ENCODE measurements around the gene TNS1. TPM values are rescaled to one million over a fixed set of nuclear protein-coding genes. Genes with fewer than 3 reads are reported as not detected.

Gene TNS1
- total RNA-seq, 2 experiments from 2014 or later = 0.92 to 0.97 TPM

GRCh38 chr2:217979151-217979811 lies 23.5 kb downstream of the TNS1 start:
- POLR2A ChIA-PET = no interaction called here
- H3K9me3 Mint-ChIP-seq = no peaks in the 10 kb centered on the region
- CTCF ChIA-PET = no interaction called here
- H3K4me1 Mint-ChIP-seq (ENCODE audit: low read depth) = no peaks in the 10 kb centered on the region
- no peak for DNase-seq
- peaks cover 3% of the 10 kb centered on the region for H3K27me3 Mint-ChIP-seq
- no peaks in the 10 kb centered on the region for H3K36me3 Mint-ChIP-seq
- intact Hi-C loops (cut with micrococcal nuclease) = no loop called here
- no peak overlapping the region for H3K4me3 Mint-ChIP-seq
- no peak overlapping the region for H3K27ac Mint-ChIP-seq

- ChIA-PET POLR2A (no interaction called here), CTCF (no interaction called here)
- no peak overlapping the region for H3K4me3 Mint-ChIP-seq
- intact Hi-C loops (cut with micrococcal nuclease) = no loop called here
- H3K36me3 Mint-ChIP-seq = no peaks in the 10 kb centered on the region
- DNase-seq = no peak
- H3K4me1 Mint-ChIP-seq (ENCODE audit: low read depth) = no peaks in the 10 kb centered on the region
- H3K27ac Mint-ChIP-seq = no peak overlapping the region
- H3K9me3 Mint-ChIP-seq = no peaks in the 10 kb centered on the region
- peaks cover 3% of the 10 kb centered on the region for H3K27me3 Mint-ChIP-seq
Observed at GRCh38 chr2:217978536-217979150, 24.2 kb downstream of the TNS1 start.

DNA sequence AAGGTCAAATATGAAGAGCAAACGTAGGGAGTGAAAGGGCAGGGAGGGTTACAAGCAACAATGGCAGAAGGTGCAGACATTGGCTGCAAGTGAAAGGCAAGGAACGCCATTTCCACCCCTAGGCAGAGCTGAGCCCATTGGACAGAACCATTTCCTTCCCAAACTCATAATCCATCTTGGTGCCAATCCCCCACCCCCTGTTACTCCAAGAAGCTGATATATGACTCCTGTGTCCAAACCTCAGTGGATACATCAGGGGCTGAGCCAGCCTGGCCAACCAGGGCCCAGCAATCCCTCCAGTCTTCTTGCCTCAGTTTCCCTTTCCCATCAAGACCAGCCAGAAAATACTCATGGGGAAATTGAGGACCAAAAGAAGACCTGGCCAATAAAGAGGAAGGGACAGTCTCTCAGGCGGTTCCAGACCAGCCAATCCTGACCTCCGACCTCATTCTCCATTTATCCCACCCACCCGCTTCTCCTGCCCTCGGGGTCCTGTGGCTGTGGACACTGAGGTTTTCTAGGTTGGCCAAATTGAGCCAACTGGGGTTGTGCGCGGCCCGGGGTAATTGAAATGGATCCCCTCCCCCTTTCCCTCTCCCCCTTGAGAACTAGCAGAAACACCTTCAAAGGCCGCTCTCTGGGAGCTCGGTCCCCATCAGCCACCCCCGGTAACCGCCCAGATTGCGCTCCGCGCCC lies 24.8 kb downstream of the TNS1 start:
- H3K27me3 Mint-ChIP-seq = peaks cover 5% of the 10 kb centered on the region
- no peak for DNase-seq
- no peak overlapping the region for H3K4me3 Mint-ChIP-seq
- H3K36me3 Mint-ChIP-seq = no peaks in the 10 kb centered on the region
- ChIA-PET POLR2A (no interaction called here), CTCF (no interaction called here)
- no peak overlapping the region for H3K27ac Mint-ChIP-seq
- H3K4me1 Mint-ChIP-seq (ENCODE audit: low read depth) = no peaks in the 10 kb centered on the region
- no peaks in the 10 kb centered on the region for H3K9me3 Mint-ChIP-seq
- intact Hi-C loops (cut with micrococcal nuclease) = no loop called here

- intact Hi-C loops (cut with micrococcal nuclease) = no loop called here
- peaks cover 5% of the 10 kb centered on the region for H3K27me3 Mint-ChIP-seq
Observed at GRCh38 chr2:217976301-217976700, 26.5 kb downstream of the TNS1 start.

DNA sequence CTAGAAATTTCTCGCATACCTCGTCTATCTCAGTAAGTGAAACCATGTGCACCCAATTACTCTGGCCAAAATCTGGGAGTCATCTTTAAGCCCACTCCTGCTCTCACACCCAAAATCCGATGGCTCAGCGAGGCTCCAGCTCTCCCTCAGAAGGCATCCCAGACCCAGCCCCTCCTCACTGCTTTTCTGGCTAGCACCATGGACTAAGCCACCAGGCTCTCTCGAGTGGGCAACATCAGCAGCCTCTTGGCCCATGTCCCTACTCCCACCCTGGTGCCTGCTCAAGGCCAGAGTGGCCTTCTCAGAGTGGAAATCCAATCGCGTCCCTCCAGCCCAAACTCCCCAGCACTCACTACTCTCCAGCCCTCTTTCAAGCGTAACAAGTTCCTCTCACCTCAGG lies 27.2 kb downstream of the TNS1 start:
- POLR2A ChIA-PET = no interaction called here
- Mint-ChIP-seq H3K27ac (no peak overlapping the region), H3K4me3 (no peak overlapping the region), H3K27me3 (peaks cover 5% of the 10 kb centered on the region), H3K4me1 (ENCODE audit: low read depth) (no peaks in the 10 kb centered on the region), H3K9me3 (no peaks in the 10 kb centered on the region), H3K36me3 (no peaks in the 10 kb centered on the region)
- intact Hi-C loops (cut with micrococcal nuclease) = no loop called here
- CTCF ChIA-PET = interaction anchor here (1.8 kb wide), 1 partner anchor 18 kb away, joined by 6 read pairs; no protein-coding TSS in a partner anchor
- DNase-seq = no peak

More at GRCh38 chr2:217976301-217976700, 26.5 kb downstream of the TNS1 start:
- CTCF ChIA-PET = interaction anchor here (1.8 kb wide), 1 partner anchor 17 kb away, joined by 6 read pairs; no protein-coding TSS in a partner anchor
- POLR2A ChIA-PET = no interaction called here
- H3K4me1 Mint-ChIP-seq (ENCODE audit: low read depth) = no peaks in the 10 kb centered on the region
- H3K9me3 Mint-ChIP-seq = no peaks in the 10 kb centered on the region
- H3K27ac Mint-ChIP-seq = no peak overlapping the region
- no peaks in the 10 kb centered on the region for H3K36me3 Mint-ChIP-seq
- no peak overlapping the region for H3K4me3 Mint-ChIP-seq
- DNase-seq = no peak

GRCh38 chr2:217974389-217975005 lies 28.3 kb downstream of the TNS1 start:
- intact Hi-C loops (cut with micrococcal nuclease) = no loop called here
- ChIA-PET POLR2A (no interaction called here), CTCF (interaction anchor here (1.8 kb wide), 1 partner anchor 19 kb away, joined by 6 read pairs; no protein-coding TSS in a partner anchor)
- Mint-ChIP-seq H3K4me1 (ENCODE audit: low read depth) (no peaks in the 10 kb centered on the region), H3K36me3 (no peaks in the 10 kb centered on the region), H3K27ac (no peak overlapping the region), H3K9me3 (peaks cover 3% of the 10 kb centered on the region), H3K27me3 (peaks cover 11% of the 10 kb centered on the region), H3K4me3 (no peak overlapping the region)
- no peak for DNase-seq

DNA sequence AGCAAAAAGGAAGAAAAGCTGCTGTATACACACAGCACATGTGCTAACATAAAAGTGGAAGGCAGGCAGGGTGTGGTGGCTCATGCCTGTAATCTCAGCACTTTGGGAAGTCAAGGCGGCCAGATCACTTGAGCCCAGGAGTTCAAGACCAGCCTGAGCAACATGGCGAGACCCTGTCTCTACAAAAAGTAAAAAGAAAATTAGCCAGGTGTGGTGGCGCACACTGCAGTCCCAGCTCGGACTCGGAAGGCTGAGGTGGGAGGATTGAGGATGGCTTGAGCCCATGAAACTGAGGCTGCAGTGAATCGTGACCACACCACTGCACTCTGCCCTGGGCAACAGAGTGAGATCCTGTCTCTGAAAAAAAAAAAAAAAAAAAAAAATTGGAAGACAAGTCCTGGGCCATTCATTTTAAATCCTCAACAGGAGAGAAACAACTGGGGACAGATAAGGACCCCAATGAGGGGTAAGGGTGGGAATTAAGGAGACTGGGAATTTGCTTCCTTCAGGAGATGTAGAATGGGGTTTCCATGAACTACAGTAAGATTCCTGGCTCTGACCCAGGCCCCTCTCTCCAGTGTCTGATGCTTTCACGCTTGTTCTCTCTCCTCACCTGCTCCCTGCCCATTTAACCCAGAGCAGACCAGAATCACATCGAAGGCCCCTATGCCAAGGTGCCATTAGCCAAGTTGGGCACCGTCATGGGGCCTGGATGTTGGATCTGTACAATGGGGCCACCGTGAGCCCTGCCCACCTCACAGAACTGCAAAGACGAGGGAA lies 29.6 kb downstream of the TNS1 start:
- H3K27ac Mint-ChIP-seq = no peak overlapping the region
- POLR2A ChIA-PET = no interaction called here

DNA sequence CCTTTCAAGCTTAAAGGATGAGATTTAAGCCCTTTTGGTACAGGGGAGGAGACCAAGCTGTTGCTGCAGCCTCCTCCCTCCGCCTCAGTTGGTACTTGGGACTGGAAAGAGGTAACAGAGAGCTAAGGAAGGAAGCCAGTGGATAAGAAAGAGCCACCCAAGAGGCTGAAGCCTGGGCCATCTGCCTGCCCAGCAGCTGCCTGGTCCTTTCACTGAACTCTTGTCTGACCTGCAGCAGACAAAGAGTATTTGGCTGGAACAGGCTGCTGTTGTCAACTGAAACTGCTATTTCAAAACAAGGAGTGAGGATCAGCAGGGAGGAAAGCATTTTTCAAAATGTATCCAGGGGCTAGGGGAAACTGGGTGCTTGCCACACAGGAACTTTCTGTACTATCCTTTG lies 30.3 kb downstream of the TNS1 start:
- Mint-ChIP-seq H3K4me3 (no peak overlapping the region), H3K27me3 (peaks cover 7% of the 10 kb centered on the region), H3K27ac (no peak overlapping the region), H3K4me1 (ENCODE audit: low read depth) (no peaks in the 10 kb centered on the region), H3K9me3 (peaks cover 3% of the 10 kb centered on the region), H3K36me3 (no peaks in the 10 kb centered on the region)
- ChIA-PET CTCF (interaction anchor here (0.9 kb wide), 1 partner anchor 184 kb away, joined by 6 read pairs; no protein-coding TSS in a partner anchor), POLR2A (no interaction called here)
- intact Hi-C loops (cut with micrococcal nuclease) = no loop called here
- DNase-seq = no peak

More for the DNA sequence above, 29.6 kb downstream of the TNS1 start:
- intact Hi-C loops (cut with micrococcal nuclease) = no loop called here
- CTCF ChIA-PET = no interaction called here
- H3K4me3 Mint-ChIP-seq = no peak overlapping the region
- H3K4me1 Mint-ChIP-seq (ENCODE audit: low read depth) = no peaks in the 10 kb centered on the region
- peaks cover 3% of the 10 kb centered on the region for H3K9me3 Mint-ChIP-seq
- no peak for DNase-seq
- H3K27me3 Mint-ChIP-seq = peaks cover 7% of the 10 kb centered on the region
- H3K36me3 Mint-ChIP-seq = no peaks in the 10 kb centered on the region

DNA sequence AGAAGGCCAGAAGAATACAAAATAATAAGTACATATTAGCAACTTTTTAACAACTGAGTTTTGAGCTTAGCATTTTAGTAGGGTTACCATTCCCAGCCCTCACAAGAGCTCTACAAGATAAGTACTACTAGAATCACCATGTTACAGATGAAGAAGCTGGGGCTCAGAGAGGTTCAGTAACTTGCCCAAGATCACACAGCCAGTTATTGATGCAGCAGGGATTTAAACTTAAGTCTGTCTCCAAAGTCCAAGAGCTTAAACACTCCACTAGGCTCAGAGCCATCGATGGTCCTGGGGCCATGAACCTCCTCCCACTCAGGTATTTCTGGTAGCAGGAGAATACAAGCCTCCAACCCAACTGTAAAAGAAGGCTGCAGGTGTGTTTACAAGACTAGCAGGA lies 30.8 kb downstream of the TNS1 start:
- Mint-ChIP-seq H3K36me3 (no peaks in the 10 kb centered on the region), H3K4me1 (ENCODE audit: low read depth) (no peaks in the 10 kb centered on the region), H3K4me3 (no peak overlapping the region), H3K27ac (no peak overlapping the region), H3K27me3 (peaks cover 7% of the 10 kb centered on the region), H3K9me3 (peaks cover 3% of the 10 kb centered on the region)
- POLR2A ChIA-PET = no interaction called here
- no peak for DNase-seq
- intact Hi-C loops (cut with micrococcal nuclease) = no loop called here
- CTCF ChIA-PET = interaction anchor here (0.9 kb wide), 1 partner anchor 183 kb away, joined by 6 read pairs; no protein-coding TSS in a partner anchor

- Mint-ChIP-seq H3K27ac (no peak overlapping the region), H3K4me1 (ENCODE audit: low read depth) (no peaks in the 10 kb centered on the region), H3K27me3 (peaks cover 7% of the 10 kb centered on the region), H3K9me3 (peaks cover 3% of the 10 kb centered on the region), H3K4me3 (no peak overlapping the region), H3K36me3 (no peaks in the 10 kb centered on the region)
- CTCF ChIA-PET = interaction anchor here (1.6 kb wide), 1 partner anchor 186 kb away, joined by 5 read pairs; no protein-coding TSS in a partner anchor
- POLR2A ChIA-PET = no interaction called here
- no peak for DNase-seq
- intact Hi-C loops (cut with micrococcal nuclease) = no loop called here
Observed at GRCh38 chr2:217971166-217971565, 31.6 kb downstream of the TNS1 start.

- POLR2A ChIA-PET = no interaction called here
- intact Hi-C loops (cut with micrococcal nuclease) = no loop called here
- Mint-ChIP-seq H3K4me1 (ENCODE audit: low read depth) (no peaks in the 10 kb centered on the region), H3K27me3 (peaks cover 12% of the 10 kb centered on the region), H3K36me3 (no peaks in the 10 kb centered on the region), H3K4me3 (no peak overlapping the region), H3K9me3 (peaks cover 3% of the 10 kb centered on the region), H3K27ac (no peak overlapping the region)
- CTCF ChIA-PET = interaction anchor here (1.6 kb wide), 1 partner anchor 185 kb away, joined by 5 read pairs; no protein-coding TSS in a partner anchor
- no peak for DNase-seq
Observed at GRCh38 chr2:217970206-217970605, 32.6 kb downstream of the TNS1 start.

DNA sequence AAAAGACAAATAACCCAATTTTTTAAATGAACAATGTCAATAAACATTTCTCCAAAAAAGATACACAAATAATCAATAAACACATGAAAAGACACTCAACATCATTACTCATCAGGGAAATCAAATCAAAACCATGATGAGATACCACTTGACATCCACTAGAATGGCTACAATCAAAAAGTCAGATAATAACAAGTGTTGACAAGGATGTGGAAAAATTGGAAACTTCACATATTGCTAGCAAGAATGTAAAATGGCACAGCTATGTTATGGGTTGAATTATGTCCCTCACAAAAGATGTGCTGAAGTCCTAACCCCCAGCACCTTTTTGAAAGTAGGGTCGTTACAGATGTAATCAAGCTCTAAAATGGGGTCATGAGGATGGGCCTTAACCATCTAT lies 33.2 kb downstream of the TNS1 start:
- H3K4me1 Mint-ChIP-seq (ENCODE audit: low read depth) = no peaks in the 10 kb centered on the region

More for the DNA sequence above, 33.2 kb downstream of the TNS1 start:
- H3K27me3 Mint-ChIP-seq = peaks cover 17% of the 10 kb centered on the region
- ChIA-PET CTCF (no interaction called here), POLR2A (no interaction called here)
- H3K9me3 Mint-ChIP-seq = peaks cover 3% of the 10 kb centered on the region
- no peak for DNase-seq
- H3K27ac Mint-ChIP-seq = no peak overlapping the region
- H3K4me3 Mint-ChIP-seq = no peak overlapping the region
- no peaks in the 10 kb centered on the region for H3K36me3 Mint-ChIP-seq
- intact Hi-C loops (cut with micrococcal nuclease) = no loop called here
